Osteocyte (in vitro differentiated cells): ENCODE results near the gene TRPV4. TPM values are rescaled to one million over a fixed set of nuclear protein-coding genes. Genes with fewer than 3 reads are reported as not detected.
A peak's percentile ranks its signal among the peaks of the same experiment; 100 is the strongest.

Experiments
- DNase-seq: peaks from one replicate; pipeline ENCODE4 v3.0.0; 2021; ENCODE audit warnings: mixed read lengths; ENCODE audit not compliant: unreplicated experiment; ENCODE audit errors: extremely low spot score
- H3K27ac Mint-ChIP-seq: one replicate; pipeline ENCODE4 v1.8.0; 2021; ENCODE audit warnings: mild to moderate bottlenecking, mixed read lengths; ENCODE audit not compliant: unreplicated experiment
- H3K27me3 Mint-ChIP-seq: one replicate; pipeline ENCODE4 v1.8.0; 2021; ENCODE audit warnings: mixed read lengths; ENCODE audit not compliant: unreplicated experiment
- H3K36me3 Mint-ChIP-seq: one replicate; pipeline ENCODE4 v1.8.0; 2021; ENCODE audit warnings: mixed read lengths; ENCODE audit not compliant: unreplicated experiment
- H3K4me1 Mint-ChIP-seq: one replicate; pipeline ENCODE4 v1.8.0; 2021; ENCODE audit warnings: mixed read lengths; ENCODE audit not compliant: unreplicated experiment
- H3K4me3 Mint-ChIP-seq: one replicate; pipeline ENCODE4 v1.8.0; 2021; ENCODE audit warnings: mild to moderate bottlenecking, moderate library complexity, mixed read lengths; ENCODE audit not compliant: unreplicated experiment
- H3K9me3 Mint-ChIP-seq: one replicate; pipeline ENCODE4 v1.8.0; 2021; ENCODE audit warnings: mixed read lengths; ENCODE audit not compliant: unreplicated experiment
- total RNA-seq: library from RNA; stranded (reverse); gene quantifications from 2 replicates; pipeline ENCODE4 v1.2.1, GENCODE V29; 2021
- TF ChIP-seq, protein P1 (sequence below): fragments of 200-600 bp; sonication (generic); IDR thresholded peaks from 2 replicates; pipeline ENCODE4 v1.5.0; 2021; ENCODE audit warnings: antibody characterized with exemption, mild to moderate bottlenecking, moderate library complexity

Gene TRPV4
- total RNA-seq, 1 donor from 2014 or later = 1.6 TPM

- Mint-ChIP-seq H3K4me1 (no peaks in the 10 kb centered on the region), H3K9me3 (no peaks in the 10 kb centered on the region), H3K36me3 (no peaks in the 10 kb centered on the region), H3K27me3 (no peaks in the 10 kb centered on the region), H3K4me3 (no peak overlapping the region), H3K27ac (no peak overlapping the region)
- TF ChIP-seq, protein P1, sequence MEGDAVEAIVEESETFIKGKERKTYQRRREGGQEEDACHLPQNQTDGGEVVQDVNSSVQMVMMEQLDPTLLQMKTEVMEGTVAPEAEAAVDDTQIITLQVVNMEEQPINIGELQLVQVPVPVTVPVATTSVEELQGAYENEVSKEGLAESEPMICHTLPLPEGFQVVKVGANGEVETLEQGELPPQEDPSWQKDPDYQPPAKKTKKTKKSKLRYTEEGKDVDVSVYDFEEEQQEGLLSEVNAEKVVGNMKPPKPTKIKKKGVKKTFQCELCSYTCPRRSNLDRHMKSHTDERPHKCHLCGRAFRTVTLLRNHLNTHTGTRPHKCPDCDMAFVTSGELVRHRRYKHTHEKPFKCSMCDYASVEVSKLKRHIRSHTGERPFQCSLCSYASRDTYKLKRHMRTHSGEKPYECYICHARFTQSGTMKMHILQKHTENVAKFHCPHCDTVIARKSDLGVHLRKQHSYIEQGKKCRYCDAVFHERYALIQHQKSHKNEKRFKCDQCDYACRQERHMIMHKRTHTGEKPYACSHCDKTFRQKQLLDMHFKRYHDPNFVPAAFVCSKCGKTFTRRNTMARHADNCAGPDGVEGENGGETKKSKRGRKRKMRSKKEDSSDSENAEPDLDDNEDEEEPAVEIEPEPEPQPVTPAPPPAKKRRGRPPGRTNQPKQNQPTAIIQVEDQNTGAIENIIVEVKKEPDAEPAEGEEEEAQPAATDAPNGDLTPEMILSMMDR = no peak
- DNase-seq = no peak
Measured at GRCh38 chr12:109778684-109779083, 54.5 kb downstream of the TRPV4 start.

GRCh38 chr12:109777544-109777943, 55.7 kb downstream of the TRPV4 start:
- no peaks in the 10 kb centered on the region for H3K27me3 Mint-ChIP-seq
- no peak overlapping the region for H3K4me3 Mint-ChIP-seq
- DNase-seq = no peak
- H3K9me3 Mint-ChIP-seq = no peaks in the 10 kb centered on the region
- no peaks in the 10 kb centered on the region for H3K36me3 Mint-ChIP-seq
- TF ChIP-seq, protein P1 = no peak
- no peak overlapping the region for H3K27ac Mint-ChIP-seq
- no peaks in the 10 kb centered on the region for H3K4me1 Mint-ChIP-seq

DNA sequence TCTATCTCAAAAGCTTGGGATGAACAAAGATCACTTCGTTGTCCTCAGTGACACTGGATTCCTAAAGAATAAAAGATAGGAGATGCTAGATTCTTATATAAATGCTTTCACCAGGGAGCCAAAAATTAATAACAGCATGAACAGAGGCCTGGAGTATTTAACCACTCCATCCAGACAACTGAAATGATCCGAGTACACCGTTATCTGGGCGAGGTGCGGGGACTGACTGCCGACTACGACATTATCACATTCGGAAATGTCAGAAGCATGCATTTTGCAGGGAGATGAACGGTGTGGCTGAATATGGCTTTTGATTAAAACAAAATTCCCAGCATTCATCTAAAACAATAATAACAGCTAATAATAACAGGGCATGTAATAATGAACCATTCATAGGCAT, 56.6 kb downstream of the TRPV4 start:
- no peaks in the 10 kb centered on the region for H3K4me1 Mint-ChIP-seq
- H3K4me3 Mint-ChIP-seq = no peak overlapping the region
- no peak overlapping the region for H3K27ac Mint-ChIP-seq
- H3K36me3 Mint-ChIP-seq = no peaks in the 10 kb centered on the region
- TF ChIP-seq, protein P1 = no peak
- DNase-seq = no peak
- H3K9me3 Mint-ChIP-seq = no peaks in the 10 kb centered on the region
- no peaks in the 10 kb centered on the region for H3K27me3 Mint-ChIP-seq

- Mint-ChIP-seq H3K4me3 (no peak overlapping the region), H3K9me3 (no peaks in the 10 kb centered on the region), H3K36me3 (no peaks in the 10 kb centered on the region), H3K4me1 (no peaks in the 10 kb centered on the region), H3K27me3 (no peaks in the 10 kb centered on the region), H3K27ac (no peak overlapping the region)
- TF ChIP-seq, protein P1 = peak; percentile 92
- DNase-seq = peak; percentile 88
Measured at GRCh38 chr12:109775172-109775881, 57.9 kb downstream of the TRPV4 start.

DNA sequence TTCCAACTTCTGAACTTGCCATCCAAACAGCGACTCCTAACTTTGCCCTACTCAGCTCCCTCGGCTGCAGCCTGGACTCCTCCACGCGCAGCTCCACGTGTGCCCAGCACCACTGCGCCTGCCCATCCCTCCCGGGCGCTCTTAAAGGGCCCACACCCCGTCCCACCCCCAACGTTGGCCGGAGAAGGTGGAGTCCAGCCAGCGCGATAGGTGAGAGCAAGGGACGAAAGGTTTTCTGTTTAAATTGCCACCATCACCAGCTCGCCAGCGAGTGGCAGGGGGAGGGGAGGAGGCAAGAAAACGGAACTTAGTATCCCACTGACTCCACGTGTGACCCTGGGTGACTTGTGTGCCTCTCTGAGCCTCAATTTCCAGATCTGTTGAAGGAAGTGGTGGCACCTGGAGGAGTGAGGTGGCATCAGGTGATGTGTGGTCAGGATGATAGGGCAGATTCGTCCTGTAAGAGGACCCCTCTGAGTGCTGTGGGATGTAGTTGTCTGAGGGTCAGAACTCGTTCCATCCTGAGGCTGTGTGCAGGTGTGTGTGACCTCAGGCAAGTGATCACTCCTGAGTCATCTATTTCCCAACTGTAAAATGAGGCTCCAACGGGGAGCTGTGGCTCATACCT, 59.7 kb downstream of the TRPV4 start:
- Mint-ChIP-seq H3K4me1 (no peaks in the 10 kb centered on the region), H3K4me3 (no peak overlapping the region), H3K36me3 (no peaks in the 10 kb centered on the region), H3K27me3 (no peaks in the 10 kb centered on the region), H3K27ac (no peak overlapping the region), H3K9me3 (no peaks in the 10 kb centered on the region)
- TF ChIP-seq, protein P1 = no peak
- DNase-seq = no peak
